ENCODE data around the gene RPL37A.

The RPL37A gene

DNA sequence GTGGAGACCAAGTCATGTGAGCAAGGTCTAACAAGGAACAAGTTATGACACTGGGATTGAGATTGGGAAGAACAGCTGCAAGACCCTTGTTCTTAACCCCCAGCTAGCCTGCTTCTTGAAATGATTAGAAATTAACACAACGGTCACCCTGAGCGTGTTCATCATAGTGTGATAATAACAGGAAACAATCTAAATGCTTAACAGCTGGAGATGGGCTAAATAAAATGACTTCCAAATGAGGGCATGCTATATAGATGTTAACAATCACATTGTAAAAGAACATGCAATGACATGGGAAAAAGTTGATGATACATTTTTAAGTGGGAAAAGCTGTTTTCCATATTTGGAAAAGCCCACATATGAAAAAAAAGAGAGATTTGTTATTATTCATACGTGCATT is 47.6 kb downstream of the RPL37A start:
- no peak for DNase-seq (ENCODE audit: low read depth in 2 of 2, low spot score in 1 of 2)

DNA sequence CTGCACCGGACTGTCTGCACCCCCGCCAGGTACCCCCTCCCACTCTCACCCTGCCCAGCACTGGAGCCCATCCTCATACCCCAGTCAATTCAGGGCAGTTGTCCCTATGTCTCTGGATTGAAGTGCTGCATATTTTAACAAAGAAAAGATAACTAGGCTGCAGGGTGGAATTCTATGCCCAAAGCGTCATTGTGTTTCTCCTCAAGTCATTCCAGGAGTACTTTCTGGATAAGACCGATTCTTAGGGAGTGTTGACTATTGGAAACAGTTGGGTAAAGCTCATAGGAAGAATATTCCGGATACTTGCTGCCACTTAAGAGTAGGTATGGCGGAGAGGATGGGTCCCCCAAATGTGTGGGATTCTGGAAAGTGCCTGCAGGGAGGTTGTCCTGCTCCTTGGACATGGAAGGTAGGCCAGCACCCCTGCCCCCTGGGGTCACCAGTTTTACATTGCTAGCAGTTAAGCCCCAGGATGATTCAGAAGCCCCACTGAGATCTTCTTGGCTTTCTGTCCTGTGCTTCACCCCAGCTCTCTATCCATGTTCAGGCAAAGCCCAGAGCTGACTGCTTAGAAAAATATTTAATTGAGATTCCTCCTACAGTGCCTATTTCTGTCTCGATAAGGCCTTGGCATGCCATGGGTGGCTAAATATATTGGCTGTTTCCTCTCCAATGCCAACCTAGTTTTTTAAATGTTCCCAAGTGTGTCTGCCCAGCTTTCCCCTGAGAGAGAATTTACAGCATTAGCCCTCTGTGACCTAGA is 48.2 kb downstream of the RPL37A start:
- no peak for DNase-seq (ENCODE audit: low read depth in 2 of 2, low spot score in 1 of 2)

- no peak for DNase-seq (ENCODE audit: low read depth in 2 of 2, low spot score in 1 of 2)
These were observed 50.3 kb downstream of the RPL37A start for GRCh38 chr2:216548901-216549331.

DNA sequence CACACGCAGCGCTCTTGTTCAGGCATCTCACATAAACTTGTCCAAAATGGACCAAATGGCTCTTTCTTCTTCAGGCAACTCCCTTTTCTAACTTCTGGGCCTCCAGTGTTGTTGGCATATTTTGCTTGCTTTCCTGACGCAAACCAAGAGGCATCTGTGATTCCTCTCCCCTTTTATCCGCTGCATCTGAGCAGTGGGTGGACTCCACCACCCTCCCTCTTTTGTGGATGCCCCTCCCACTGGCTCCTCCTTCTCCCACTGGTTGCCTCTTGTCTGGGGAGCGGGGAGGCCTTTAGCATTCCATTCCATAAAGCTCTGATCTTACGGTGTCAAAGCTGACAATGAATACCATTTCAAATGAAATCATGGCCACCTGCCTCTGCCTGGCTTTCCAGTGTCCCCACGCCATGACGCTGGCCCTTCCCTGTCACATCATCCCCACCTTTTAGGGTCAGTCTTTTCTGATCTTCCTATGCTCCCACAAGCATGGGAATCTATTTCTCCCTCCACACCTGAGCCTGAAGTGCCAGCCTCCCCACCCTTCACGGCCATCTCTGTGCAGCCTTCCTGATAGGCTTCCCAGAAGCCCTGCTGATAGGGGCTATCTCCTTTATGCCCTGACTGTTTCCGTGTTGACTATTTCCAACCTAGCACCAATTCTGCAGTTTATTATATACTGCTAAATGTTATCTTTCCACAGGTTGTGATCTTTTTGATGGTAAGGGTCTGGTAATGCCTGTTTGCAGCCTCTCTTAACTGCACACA is 51.5 kb downstream of the RPL37A start:
- no peak for DNase-seq (ENCODE audit: low read depth in 2 of 2, low spot score in 1 of 2)

- no peak for DNase-seq (ENCODE audit: low read depth in 2 of 2, low spot score in 1 of 2)
These were observed 52.8 kb downstream of the RPL37A start for GRCh38 chr2:216551234-216552068.

GRCh38 chr2:216553093-216553478 is 54.4 kb downstream of the RPL37A start:
- no peak for DNase-seq (ENCODE audit: low read depth in 2 of 2, low spot score in 1 of 2)
